Activated effector memory CD4-positive, alpha-beta T cell treated with anti-CD3 and anti-CD28 coated beads, Interleukin-2, amount 50 U/mL, for 16 hours (primary cell): ENCODE data around the gene SYNJ2.
A peak's percentile ranks its signal among the peaks of the same experiment; 100 is the strongest.
"Not testable (repeated sequence)": the region's sequence is repeated elsewhere in the genome, so short reads cannot be mapped to it uniquely, and the experiment has no call there.

Experiments
- DNase-seq: peaks from one replicate; pipeline ENCODE4 v3.0.0-alpha.2; 2020

The SYNJ2 gene

DNA sequence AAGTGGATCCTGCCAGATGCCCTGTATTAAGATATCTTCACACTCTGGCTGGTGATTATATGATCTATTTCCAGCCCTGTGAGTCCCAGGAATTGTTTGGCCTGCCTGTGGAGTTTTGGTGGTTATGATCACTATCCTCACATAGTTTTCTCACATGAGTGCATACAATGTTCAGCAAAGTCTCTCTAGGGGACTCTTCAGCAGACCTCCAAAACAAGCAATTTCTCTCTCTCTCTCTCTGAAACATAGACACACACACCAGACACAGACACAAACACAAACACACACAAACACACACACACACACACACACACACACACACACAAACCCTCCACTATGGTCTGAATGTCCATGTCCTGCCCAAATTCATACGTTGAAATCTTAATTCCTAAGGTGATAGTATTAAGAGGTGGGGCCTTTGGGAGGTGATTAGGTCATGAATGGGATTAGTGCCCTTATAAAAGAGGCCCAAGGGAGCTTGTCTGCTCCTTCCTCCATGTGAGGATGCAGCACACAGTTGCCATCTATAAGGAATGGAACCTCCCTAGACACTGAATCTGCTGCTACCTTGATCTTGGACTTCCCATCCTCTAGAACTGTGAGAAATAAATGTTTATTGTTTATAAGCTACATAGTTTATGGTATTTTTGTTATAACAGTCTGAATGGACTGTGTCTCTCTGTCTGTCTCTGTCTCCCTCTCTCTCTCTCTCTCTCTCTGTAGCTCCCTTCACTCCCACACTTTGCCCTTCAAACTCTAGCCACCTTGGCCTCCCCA lies 22.0 kb upstream of the SYNJ2 start:
- DNase-seq: no peak

DNA sequence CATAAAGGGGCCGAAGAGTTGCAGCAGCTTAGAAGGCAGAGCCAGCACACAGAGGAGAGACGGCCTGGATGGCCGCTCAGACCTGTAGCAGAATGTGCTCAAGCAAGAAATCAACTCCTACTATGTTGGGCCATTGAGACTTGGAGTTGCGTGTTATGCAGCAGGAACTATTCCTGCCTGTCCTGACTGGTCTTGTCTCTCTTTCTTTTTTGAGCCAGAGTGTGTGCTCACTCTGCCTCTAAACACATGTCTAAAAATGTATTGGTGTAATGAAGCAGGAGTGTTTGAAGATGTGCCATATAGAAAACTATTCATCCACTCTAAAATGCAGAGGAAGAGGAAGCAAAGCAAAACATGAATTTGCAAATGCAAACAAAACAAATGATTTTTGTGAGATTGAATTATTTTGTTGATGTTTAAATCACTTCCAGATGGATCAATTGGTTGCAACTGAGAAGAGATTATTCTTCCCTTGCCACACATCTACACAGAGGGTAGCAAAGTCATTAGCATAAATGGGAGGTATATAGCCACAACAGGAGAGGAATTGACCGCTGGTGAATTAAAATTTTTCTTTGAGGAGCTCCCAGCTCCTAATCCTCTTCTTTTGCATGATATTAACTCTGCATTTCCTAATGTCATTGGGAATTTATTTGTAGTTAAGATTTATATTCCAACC lies 20.4 kb upstream of the SYNJ2 start:
- no peak for DNase-seq

DNA sequence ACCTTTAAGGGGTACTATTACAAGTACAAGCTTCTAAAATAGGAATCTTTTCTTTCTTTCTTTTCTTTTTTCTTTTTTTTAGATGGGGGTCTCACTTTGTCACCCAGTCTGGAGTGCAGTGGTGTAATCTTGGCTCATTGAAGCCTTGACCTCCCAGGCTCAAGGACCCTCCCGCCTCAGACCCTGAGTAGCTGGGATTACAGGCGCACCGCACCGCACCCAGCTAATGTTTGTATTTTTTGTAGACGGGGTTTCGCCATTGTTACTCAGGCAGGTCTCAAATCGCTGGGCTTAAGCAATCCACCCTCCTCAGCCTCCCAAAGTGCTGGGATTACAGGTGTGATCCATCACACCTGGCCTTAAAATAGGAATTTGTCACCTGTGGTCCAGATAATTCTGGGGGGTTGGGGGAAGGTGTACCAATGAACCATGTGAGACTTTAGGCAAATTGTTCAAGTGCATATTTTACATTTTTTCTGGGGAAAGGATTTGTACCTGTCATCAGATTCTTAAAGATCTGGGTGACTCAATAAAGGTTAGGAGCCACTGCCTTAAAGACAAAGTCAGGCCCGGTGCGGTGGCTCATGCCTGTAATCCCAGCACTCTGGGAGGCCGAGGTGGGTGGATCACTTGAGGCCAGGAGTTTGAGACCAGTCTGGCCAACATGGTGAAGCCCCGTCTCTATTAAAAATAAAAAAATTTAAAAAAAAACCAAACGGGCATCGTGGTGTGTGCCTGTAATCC lies 19.7 kb upstream of the SYNJ2 start:
- no peak for DNase-seq

DNA sequence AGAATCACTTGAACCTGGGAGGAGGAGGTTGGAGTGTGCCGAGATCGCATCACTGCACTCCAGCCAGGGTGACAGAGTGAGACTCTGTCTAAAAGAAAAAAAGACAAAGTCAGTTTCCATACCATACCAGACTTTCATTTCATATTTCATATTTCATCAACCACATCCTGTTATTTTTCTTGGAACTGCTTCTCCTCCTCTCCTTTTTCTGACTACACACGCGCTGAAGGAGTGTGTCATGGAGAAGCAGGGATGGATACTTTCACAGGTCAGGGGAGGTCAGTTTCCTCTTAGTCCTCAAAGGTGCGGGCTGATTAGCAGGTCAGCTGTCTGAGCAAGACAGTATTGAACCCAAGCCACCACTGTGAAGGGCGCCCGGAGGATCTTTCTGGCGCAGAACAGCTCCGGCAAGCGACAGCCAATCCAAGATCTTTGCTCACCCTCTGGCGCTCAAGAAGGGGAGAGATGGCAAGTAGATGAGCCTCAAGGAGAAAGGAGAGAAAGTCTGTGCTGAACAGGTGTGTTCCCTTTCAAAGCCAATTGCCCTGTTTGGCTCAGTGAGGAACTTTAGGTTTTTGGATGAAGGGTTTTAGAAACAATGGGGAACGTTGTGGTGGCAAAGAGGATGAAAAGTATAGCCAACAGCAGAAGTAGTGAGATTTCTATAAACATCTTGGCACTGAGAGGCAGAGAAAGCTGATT lies 18.9 kb upstream of the SYNJ2 start:
- no peak for DNase-seq

DNA sequence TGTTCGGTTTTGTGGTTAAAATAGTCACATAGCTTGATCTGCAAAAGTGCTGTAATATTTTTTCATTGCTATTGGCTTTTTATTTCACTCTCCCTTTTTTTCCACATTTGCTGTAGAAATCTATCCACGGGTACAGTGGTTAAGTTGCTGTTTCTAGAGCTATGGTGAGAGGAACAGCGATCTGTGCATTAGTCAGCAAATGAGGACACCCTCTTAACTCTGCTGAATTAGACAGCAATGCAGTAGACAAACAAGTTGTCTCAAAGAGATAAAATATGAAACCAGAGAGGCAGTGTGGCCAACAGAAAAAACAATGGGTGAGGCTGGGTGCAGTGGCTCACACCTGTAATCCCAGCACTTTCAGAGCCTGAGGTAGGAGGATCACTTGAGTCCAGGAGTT lies 17.6 kb upstream of the SYNJ2 start:
- DNase-seq: no peak

DNA sequence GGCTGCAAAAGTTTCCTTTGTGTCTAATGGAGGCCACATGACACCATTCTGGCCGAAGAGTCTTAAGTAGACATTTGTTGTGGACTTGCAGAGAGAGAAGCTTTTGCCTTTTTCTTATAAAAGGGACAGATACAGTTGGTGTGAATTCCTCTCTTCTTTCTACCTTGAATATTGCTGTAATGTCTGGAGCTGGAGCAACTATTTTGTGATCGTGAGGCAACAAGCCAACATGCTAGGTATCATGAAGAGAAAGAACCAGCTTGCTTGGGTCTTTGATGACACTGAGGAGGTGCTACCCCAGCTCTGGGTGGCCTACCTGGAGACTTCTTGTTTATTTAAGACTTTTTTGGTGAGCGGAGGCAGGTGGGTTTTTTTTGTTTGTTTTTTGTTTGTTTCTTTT lies 16.3 kb upstream of the SYNJ2 start:
- DNase-seq: no peak

DNA sequence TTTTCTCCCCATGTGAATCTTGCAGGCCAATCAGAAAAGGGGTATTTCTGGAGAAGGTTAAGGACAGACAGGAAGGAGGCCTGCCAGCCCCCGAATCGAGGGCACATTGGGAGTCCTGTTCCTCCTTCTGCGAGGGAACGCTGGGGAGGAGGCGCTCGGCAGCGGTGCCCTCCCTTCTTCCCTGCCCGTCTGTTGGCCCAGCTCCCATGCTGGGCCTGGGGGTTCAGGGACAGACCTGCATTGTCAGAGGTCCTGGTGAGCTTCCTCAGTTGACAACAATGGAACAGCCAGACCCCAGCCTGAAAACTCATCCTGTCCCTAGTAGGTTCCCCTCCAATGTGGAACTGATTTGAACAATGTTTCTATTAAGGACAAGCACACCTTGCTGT lies 15.1 kb upstream of the SYNJ2 start:
- DNase-seq: no peak

DNA sequence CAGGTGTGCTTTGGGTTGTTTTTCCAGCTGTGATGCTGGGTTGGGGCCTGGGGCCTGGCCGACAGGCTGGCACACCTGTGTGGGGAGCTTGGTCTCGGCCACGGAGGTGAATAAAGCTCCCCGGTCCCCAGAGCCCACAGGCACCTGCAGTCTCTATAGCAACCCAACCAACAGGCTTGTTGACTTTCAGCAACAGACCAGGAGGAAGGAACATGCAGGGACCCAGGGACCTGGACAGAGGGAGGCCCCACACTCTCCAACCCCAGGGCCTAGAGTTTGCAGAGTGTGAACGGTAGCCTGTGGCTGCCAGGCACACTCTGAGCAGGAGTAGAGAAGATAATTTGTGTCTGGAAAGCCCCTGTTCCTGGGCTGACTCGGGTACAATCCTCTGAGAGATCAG lies 14.6 kb upstream of the SYNJ2 start:
- no peak for DNase-seq

DNA sequence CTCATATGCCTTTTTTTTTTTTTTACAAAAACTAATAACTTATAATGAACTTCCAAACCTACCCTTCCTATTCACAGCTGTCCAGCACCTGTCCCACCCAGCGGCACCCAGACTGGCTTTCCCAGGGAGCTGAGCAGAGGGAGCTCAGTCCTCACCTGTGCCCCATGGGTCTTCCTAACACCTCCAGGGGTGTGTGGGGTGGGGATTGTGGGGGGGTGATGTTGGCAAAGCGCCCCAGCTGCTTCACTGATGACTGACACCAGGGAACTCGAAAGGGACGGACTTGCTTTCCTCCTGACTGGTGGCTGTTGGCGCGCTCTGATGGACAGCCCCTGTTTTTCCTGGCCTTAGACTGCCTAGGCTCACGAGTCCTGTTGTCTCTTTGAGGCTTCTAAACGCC lies 14.2 kb upstream of the SYNJ2 start:
- DNase-seq: no peak

DNA sequence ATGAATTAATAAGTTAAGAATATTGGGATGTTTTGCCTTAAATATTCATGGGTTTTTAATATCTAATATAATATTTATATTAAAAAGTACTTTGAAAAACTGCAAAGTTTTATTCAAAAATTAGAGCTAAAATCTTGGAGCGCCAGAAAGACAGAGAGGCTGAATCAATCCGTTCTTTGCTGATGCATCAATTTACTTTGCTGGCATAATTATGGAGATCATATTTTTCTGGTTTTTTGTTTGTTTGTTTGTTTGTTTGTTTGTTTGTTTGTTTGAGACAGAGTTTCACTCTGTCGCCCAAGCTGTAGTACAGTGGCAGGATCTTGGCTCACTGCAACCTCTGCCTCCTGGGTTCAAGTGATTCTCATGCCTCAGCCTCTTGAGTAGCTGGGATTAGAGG lies 9.5 kb upstream of the SYNJ2 start:
- DNase-seq: not testable (repeated sequence)

DNA sequence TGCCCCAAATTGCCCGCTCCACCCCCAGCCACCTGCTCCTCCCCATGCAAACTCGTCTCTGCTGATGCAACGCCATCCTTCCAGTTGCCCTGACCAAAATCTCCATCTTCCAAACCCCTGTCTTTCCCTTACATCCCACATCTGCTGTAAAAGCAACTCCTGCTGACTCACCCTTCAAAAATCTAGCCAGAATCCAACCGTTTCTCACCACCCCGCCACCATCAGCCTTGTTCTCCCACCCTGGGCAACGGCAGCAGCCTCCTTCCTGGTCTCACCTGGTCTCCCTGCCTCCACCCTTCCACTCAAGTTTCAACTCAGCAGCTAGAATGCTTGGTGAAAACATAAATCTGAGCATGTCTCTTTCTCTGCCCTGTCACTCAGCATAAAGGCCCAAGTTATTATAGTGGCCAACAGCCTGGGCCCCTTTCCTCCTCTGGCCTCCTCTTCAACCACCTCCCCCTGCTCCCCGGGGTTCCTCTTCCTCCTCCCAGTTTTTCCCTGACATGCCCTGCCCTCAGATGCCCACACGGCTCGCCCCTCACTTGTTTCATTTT lies 7.2 kb upstream of the SYNJ2 start:
- no peak for DNase-seq

DNA sequence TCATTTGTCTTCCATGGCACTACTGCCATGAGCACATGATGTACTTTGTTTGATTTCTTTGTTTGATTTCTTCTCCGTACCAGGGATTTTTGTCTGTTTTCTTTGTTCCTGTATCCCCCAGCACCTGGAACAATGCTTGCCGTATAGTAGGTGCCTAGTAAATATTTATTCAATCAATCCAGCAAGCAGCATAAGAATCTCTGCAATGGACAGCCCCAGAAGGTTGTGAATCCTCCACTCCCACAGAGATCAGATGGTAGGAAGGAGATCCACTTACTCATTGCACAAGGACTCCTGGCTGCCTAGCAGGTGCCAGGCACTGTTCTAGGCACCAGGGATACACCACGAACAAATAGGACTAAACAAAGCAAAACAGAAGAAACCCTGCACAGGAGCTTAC lies 6.7 kb upstream of the SYNJ2 start:
- no peak for DNase-seq

DNA sequence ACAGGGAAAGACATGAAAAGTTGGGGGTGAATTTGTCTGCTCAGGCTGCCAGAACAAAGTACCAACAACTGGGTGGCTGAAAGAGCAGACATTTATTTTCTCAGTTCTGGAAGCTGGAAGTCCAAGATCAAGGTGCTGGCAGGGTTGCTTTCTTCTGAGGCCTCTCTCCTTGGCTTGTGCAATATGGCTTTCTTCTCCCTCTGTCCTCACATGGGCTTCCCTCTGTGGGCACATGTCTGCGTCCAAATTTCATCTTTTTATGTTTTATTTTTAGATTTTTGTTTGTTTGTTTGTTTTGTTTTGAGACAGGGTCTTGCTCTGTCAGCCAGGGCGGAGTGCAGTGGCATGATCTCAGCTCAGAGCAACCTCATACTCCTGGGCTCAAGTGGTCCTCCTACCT lies 6.2 kb upstream of the SYNJ2 start:
- no peak for DNase-seq

DNA sequence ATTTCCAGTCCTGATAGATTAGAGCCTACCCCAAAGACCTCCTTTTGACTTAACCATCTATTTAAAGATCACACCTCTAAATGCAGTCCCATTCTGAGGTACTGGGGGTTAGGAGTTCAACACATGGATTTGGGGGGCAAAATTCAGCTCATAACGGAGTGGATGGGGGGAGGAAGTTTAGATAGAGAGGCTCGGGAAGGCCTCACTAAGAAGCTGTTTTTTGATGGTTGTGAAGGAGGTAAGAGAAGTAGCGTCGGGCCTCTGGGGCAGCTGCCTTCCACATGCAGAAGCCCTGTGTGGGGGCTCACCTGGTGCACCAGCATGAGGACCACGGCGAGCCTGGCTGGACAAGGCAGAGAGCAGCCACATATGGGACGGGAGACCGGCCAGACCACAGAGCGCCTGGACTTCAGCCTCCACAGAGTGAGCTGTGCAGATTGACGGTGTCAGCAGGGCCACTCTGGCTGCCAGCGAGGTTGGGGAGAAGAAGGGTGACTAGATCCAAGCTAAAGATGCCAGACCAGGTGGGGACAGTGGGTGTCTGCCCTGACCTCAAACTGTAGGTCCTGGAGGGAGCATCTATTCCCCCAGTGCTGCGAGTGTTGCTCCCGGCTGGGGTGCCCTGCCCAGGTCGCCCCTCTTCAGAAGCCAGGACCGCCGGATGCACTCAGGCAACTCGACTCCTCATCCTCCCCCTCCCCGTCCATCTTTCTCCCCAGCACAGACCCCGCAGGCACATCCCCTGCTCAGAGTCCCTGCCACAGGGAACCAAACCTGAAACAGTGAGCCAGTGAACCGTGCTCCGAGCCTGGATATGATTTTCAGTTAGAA lies 5.1 kb upstream of the SYNJ2 start:
- no peak for DNase-seq

DNA sequence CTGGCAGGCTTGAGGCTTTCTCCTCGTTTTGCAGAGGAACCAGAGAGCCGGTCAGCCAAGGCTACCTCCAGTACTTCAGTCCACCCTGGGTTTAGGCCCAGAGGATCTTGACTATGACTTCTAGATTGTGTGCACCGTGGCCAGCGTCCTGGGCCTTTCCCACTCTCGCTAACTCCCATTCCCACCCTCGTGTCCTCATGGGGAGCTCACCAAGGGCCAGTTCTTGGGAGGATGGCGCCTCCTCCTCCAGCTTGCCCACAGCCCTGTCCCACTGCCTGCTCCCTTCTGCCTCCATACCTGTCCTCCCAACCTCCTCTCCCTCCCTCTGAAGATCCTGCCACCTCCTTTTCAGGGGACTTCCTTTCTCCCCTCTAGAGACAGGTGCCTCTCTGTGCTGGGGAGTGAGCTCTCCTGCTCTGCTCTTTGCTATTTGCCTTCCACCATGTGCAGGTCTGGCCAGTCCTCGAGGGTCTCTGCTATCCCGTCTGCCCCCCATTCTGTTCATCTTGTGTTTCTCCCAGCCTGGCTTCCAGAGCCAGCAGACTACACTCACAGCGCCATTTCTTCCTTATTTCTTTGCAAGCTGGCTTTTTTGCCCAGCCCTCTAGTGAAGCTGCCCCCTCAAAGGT lies 4.4 kb upstream of the SYNJ2 start:
- DNase-seq: no peak

DNA sequence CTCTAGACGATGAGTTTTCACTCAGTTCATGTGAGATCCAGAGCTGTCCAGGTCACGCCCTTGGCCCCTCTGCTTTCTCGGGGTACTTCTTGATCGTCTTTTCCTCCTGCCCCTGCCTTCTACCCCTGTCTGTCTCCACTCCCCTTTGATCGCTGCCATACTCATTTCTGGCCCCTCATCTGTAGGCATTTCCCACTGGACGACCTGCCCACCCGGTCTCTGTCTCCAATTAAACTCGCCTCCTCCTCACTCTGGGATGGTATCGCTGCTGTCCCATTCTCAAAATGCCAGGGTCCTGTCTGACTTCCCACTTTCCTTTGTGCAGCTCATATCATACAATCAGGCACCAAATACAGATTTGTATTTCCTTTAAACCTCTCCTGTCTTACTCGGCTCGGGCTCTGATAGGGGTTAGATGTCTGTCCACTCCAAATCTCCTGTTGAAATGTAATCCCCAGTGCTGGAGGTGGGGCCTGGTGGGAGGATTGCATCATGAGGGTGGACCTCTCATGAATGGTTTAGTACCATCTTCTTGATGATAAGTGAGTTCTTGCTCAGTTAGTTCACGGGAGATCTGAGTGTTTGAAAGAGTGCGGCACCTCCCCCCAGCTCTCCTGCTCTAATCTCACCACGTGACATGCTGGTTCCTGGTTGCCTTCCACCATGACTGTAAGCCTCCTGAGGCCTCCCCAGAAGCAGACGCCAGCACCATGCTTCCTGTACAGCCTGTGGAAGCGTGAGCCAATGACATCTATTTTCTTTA lies 3.5 kb upstream of the SYNJ2 start:
- no peak for DNase-seq

DNA sequence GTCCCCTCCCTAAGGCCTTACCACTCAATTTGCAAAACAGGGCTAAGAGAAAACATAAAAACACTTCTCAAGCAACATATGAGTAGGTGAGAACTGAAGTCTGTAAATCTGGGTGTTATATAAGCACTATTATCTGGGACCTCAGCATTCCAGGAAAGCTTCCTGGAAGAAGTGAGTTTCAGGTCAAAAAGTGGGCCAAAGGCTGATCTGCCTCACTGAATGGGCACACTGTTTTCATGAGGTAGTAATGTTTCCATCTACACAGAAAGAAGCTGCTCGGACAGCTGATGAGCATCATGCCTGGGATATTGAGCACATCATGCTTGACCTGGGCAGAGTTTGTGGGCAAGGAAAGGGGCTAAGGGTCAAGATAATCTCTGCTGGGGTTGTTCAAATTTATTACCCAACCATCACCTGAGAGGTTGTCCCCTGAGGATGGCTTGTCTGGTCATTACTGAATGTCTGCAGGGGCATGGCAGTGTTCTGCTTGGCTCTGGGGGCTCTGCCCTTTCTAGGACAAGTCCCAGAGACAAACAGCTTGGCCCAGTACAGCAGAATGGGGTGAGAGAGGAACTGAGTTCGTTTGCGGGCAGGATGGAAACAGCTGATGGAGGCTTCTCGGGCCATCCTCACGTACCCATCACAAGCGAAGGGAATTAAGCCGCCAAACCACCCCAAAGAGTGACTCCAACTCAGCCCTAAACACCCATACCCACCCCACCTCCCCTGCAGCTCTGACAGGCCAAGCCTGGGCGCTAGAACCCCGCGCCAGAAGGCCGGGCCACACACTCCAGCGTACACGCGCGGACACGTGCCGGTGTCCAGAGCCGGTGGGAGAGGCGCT lies 1.2 kb upstream of the SYNJ2 start:
- no peak for DNase-seq

DNA sequence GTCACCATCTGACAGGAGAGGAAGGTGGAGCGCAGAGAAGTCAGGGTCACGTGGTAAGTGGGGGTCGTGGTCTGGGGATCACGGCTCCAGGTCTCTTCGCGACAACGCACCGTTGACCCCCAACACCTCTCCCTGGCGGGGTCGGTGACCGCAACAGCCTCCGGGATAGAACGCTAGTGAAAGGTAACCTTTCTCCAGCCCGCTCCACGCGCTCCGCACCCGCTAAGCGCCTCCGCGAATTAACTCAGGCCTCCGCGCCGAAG lies 600 bp upstream of the SYNJ2 start:
- DNase-seq: no peak

DNA sequence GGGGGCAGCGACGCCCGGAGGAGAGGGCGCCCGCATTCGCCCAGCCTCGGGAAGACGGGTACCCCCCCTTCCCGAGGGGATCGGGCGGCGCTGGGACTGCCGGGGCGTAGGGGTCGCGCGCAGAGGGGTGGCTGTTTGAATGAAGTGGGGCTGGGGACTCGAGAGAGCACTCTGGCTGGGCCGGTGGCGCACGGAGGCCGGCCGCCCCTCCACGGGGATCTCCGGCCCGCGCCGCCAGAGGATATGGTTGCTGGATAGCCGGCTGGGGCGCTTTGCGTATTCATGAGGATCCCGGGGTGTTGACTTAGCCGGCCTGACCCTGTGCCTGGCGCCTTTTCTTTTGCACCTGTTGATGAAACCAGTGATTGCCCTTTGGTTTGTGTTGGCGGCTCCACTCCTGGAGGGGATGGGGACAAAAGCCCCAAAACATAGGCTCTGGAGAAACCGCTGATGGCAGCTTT lies 469 bp downstream of the SYNJ2 start:
- DNase-seq: peak; percentile 76
